ENCODE data around the gene EFS.
A peak's percentile ranks its signal among the peaks of the same experiment; 100 is the strongest.

EFS gene

DNA sequence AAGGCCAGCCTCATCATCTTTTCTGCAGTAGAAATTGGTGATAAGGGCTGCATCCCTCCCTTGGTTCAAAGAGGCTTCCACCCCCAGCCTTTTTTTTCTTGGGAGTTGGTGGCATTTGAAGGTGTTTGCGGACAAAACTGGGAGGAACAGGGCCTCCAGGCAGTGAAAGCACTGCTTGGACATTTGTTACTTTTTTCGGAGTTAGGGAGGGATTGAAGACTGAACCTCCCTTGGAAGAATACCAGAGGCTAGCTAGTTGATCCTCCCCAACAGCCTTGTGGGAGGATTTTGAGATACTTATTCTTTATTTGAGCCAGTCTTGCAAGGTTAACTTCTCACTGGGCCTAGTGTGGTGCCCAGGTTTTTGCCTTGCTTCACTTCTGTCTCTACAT lies 40.5 kb downstream of the EFS start:
- DNase-seq, result no peak

DNA sequence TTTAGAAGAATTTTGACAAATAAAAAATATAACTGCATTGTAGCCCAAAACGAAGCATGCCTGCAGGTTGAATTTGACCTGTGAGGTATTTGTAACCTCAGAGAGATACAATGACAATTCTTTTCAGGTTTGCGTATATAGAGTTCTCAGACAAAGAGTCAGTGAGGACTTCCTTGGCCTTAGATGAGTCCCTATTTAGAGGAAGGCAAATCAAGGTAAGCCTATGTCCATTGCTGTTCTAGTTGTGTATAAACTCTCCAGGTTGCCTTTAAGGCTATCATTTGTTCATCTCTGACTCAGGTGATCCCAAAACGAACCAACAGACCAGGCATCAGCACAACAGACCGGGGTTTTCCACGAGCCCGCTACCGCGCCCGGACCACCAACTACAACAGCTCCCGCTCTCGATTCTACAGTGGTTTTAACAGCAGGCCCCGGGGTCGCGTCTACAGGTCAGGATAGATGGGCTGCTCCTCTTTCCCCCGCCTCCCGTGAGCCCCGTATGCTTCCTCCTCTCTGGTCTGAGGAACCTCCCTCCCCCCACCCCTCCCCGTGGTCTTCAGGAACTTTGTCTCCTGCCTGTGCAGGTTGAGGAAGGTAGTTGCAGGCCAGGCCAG lies 41.0 kb downstream of the EFS start:
- DNase-seq, result no peak

DNA sequence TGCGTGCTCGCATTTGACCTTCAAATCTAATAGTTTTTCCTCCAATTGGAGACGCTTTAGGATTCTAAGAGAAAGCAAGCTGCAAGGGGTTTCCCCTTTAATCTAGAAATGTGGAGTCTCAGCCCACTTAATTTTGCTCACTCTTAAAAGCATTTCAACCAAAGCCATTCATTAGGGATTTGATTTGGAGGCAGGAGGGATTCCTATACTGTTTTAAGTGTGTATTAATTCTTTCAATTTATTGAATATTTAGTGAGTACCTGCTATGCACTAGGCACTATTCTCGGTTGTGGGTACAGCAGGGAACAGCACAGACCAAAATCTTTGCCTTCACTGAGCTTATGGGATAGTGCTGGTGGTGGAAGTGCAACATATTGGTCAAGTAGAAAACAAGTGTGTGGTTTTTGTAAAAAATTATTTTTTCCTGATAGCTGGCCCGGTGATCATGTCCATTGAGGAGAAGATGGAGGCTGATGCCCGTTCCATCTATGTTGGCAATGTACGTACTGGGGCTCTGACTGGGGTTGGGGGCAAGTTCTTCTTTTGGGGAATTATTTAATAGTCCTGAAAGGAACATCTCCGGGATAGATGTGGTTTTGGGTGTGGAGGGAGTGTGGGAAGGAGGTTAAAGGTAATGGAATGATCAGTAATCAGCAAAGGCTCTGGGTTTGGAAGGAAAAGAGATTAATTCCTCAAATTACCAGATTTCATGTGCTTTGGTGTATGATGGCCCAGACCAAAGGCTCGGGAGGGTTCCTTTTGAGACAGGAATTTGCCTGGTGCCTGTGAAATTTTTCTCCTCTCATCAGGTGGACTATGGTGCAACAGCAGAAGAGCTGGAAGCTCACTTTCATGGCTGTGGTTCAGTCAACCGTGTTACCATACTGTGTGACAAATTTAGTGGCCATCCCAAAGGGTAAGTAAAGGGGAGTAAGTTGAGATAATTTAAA lies 42.1 kb downstream of the EFS start:
- no peak for DNase-seq

DNA sequence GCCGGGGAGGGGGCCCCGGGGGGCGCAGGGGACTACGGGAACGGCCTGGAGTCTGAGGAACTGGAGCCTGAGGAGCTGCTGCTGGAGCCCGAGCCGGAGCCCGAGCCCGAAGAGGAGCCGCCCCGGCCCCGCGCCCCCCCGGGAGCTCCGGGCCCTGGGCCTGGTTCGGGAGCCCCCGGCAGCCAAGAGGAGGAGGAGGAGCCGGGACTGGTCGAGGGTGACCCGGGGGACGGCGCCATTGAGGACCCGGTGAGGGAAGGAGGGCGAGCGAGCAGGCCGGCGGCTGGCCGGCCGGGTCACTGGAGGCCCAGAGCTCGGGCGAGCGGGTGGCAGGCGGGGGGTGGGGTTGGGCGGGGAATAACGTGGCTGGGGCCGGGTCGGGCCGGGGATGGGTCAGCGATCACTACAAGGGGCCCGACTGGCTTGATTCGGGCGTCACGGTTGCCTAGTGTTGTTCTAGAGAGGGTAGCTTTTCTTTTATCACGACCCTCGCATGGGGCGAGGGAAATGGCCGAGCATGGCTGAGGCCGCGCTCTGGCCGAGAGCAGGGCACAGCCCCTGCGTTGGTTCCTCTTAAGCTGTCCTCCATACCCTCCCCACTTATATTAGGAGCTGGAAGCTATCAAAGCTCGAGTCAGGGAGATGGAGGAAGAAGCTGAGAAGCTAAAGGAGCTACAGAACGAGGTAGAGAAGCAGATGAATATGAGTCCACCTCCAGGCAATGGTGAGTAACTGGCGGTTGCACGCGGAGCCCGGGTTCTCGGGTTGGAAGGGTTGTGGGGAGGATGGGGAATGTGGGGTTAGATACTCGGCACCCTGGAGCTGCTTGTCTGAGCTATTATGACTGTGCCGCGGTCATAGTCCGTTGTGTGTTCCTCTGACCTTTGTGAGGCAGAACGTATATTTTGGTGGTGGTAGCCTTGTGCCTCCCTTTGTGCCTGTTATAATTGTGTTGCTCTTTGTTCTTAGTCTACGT lies 43.1 kb downstream of the EFS start:
- DNase-seq, result peak; percentile 51

- DNase-seq, result peak; percentile 99
Measured at GRCh38 chr14:23320584-23321571, 44.1 kb downstream of the EFS start, which contains the start of gene PABPN1. PABPN1 (plus strand) TSS chr14:23321457; CDS start chr14:23321470, 13 bp downstream.

DNA sequence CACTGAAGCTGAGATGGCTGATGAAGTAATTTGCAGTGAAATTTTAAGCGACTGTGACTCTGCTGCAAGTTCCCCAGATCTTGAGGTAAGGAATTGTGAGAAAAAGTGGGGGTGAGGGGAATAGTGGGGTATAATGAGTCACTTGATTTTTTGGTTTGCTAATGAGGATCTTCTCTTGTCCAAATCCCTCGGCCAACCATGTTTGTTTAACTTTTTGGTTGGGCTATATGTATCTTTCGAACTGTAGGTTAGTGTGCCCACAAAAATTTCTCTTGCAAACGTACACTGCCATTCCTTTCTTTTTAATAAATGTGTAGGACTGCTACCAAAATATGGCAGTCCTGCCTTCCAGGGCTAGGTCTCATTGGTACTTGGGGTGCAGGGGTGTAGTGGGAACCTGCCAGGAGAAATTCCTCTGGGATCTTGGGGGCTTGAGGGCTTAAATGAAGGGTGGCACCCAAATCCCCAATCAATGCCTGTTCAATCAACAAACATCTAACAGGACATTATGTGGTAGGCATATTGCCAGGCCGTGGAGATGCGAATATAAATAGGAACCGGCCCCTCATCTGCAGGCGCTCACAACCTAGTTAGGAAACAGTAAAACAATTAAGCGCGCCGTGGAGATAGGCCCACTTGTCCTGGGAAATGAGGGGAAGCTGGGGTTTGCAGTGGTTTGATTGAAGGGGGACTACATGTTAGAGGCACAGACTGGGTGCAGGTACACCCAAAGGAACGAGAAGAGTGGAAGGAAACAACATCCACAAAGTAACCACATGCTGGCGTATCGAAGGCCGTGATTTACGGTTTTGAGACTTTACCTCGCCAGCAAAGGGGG lies 45.0 kb downstream of the EFS start:
- DNase-seq, result no peak

- no peak for DNase-seq
Measured at GRCh38 chr14:23316300-23316699, 48.7 kb downstream of the EFS start.

- DNase-seq, result no peak
Measured at GRCh38 chr14:23310546-23310945, 54.4 kb downstream of the EFS start.

GRCh38 chr14:23308721-23309445 lies 56.1 kb downstream of the EFS start:
- DNase-seq, result no peak

DNA sequence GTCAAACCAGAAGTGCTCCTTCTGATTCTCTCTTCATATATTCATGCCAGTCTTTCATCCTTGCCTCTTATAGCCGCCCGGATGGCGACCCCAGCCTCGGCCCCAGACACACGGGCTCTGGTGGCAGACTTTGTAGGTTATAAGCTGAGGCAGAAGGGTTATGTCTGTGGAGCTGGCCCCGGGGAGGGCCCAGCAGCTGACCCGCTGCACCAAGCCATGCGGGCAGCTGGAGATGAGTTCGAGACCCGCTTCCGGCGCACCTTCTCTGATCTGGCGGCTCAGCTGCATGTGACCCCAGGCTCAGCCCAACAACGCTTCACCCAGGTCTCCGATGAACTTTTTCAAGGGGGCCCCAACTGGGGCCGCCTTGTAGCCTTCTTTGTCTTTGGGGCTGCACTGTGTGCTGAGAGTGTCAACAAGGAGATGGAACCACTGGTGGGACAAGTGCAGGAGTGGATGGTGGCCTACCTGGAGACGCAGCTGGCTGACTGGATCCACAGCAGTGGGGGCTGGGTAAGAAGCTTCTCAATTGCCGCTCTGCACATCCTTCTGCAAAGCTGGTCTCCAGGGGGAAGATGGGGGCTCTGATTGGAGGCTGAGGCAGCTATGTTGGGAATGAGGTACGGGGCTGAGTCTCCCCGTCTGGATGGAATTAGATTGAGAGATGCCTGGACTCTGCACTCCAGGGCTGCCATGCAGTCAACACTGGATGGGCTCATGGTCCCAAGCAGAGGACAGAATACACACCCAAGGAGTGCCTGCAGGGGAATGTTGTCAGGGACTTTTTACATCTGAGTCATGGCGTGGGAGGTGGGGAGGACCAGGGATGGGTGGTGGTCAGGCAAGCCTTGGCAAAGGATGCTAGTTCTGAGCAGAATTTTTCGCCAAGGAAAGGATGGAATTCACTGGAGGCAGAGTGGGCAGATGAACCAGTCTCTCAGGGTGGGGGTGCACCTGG lies 57.0 kb downstream of the EFS start:
- peak; percentile 58 for DNase-seq

DNA sequence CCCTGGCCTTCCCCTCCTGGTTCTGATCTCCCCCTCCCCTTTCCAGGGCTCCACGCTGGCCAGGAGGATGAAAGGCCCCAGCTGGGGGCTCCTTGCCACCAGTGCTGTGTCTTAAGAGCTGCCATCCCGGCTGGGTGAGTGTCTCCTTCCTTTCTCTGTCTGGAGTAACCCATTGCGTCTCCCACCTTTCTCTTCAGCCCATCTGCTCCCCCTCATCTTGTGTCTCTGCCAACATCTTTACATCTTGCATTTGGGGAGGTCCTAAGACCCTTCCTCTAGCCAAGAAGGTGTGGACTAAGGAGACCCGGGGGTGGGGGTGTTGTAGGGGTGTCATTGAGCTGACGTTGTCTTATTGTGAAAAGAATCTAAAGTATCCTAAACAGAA lies 57.8 kb downstream of the EFS start:
- no peak for DNase-seq

DNA sequence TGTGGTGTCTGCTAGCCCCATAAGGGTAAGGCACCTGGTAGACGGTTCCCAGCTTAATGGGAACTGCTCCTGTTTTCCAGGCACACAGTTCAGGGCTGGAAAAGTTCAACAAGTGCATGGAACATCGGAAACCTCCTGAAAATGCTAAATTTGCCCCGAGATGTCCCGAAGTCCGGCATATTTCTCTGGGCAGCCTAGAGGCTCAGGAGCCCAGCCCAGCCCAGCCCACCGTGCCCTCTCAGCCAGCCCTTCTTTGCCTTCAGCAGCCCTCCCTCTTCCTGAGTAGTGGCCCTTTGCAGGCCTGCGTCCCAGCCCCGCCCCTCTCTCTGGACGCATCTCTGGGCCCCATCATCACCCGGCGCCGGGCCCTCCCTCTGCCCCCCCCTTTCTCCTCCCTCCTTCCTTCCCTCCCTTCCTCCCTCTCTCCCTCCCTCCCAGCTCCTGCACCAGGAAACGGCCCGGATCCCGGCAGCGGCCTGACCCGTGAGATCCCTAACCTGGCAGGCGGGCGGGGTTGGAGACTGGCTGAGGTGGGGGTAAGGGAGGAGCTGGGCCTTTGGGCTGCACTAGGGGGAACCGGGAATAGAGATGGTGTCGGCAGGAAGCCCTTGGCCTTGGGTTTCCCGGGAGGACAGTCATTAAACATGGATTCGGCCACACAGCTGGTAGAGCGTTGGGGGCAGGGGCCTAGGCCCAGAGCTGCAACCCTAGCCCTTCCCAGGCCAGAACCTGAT lies 58.4 kb downstream of the EFS start, which contains the start of gene BCL2L2:
TSS of gene BCL2L2 (plus strand) at position 422 of the 734 bp plus-strand sequence. CDS start 935 bp downstream, outside the sequence.
- peak; percentile 90 for DNase-seq
